Mesendoderm (in vitro differentiated cells): Measurements from ENCODE around the gene MITF.

ENCODE experiments used
- DNase-seq: peaks from one replicate; pipeline ENCODE4 v3.0.0; 2013
- H2AK5ac ChIP-seq: 2 replicates; pipeline ENCODE4 v1.6.1; 2013; ENCODE audit warnings: low read length, inconsistent platforms
- H2BK120ac ChIP-seq: 2 replicates; pipeline ENCODE4 v1.6.1; 2013; ENCODE audit warnings: low read depth, mild to moderate bottlenecking, low read length, moderate library complexity, mixed read lengths
- H2BK15ac ChIP-seq: replicated peaks from 2 replicates; pipeline ENCODE4 v1.6.1; 2013; ENCODE audit warnings: low read depth, mild to moderate bottlenecking, moderate library complexity
- H2BK5ac ChIP-seq: 2 replicates; pipeline ENCODE4 v1.6.1; 2013; ENCODE audit warnings: low read length, inconsistent platforms
- H3K18ac ChIP-seq: 2 replicates; pipeline ENCODE4 v1.6.1; 2013; ENCODE audit warnings: mild to moderate bottlenecking, low read length, mixed read lengths
- H3K23ac ChIP-seq: one replicate; pipeline ENCODE4 v1.6.1; 2013; ENCODE audit warnings: low read length
- H3K27ac ChIP-seq: 2 replicates; pipeline ENCODE4 v1.5.1; 2013; ENCODE audit warnings: low read depth, mild to moderate bottlenecking, inconsistent platforms, low read length, moderate library complexity
- H3K27me3 ChIP-seq: 2 replicates; pipeline ENCODE4 v1.6.1; 2013; ENCODE audit warnings: low read length, control low read depth, mild to moderate bottlenecking, inconsistent platforms; ENCODE audit not compliant: insufficient read depth, poor library complexity
- H3K36me3 ChIP-seq: 2 replicates; pipeline ENCODE4 v1.6.1; 2013; ENCODE audit warnings: low read length, inconsistent platforms; ENCODE audit not compliant: control insufficient read depth, insufficient read depth
- H3K4ac ChIP-seq: one replicate; pipeline ENCODE4 v1.6.1; 2013; ENCODE audit warnings: low read depth, mild to moderate bottlenecking, low read length, moderate library complexity
- H3K4me1 ChIP-seq: 2 replicates; pipeline ENCODE4 v1.6.1; 2013; ENCODE audit warnings: low read depth, low read length, inconsistent platforms; ENCODE audit not compliant: control insufficient read depth
- H3K4me2 ChIP-seq: 2 replicates; pipeline ENCODE4 v1.6.1; 2013; ENCODE audit warnings: low read length
- H3K4me3 ChIP-seq: 2 replicates; pipeline ENCODE4 v1.5.1; 2013; ENCODE audit warnings: mild to moderate bottlenecking, low read length
- H3K56ac ChIP-seq: one replicate; pipeline ENCODE4 v1.6.1; 2013; ENCODE audit warnings: low read length
- H3K79me1 ChIP-seq: 2 replicates; pipeline ENCODE4 v1.6.1; 2013; ENCODE audit warnings: low read length, inconsistent platforms
- H3K79me2 ChIP-seq: 2 replicates; pipeline ENCODE4 v1.6.1; 2013; ENCODE audit warnings: mild to moderate bottlenecking, low read length; ENCODE audit not compliant: control insufficient read depth, insufficient read depth
- H3K9ac ChIP-seq: 2 replicates; pipeline ENCODE4 v1.6.1; 2013; ENCODE audit warnings: low read length, inconsistent platforms
- H4K5ac ChIP-seq: one replicate; pipeline ENCODE4 v1.6.1; 2013; ENCODE audit warnings: low read length
- H4K8ac ChIP-seq: one replicate; pipeline ENCODE4 v1.6.1; 2013; ENCODE audit warnings: low read depth, mild to moderate bottlenecking, control low read depth, low read length, moderate library complexity
- WGBS: extraction: QIAGEN DNeasy Blood & Tissue Kit; methylation state at CpG from one replicate; pipeline ENCODE4 v1.1.7; 2013; ENCODE audit warnings: low lambda C conversion rate, missing lambda C conversion rate; ENCODE audit not compliant: insufficient coverage; ENCODE audit errors: extremely low coverage; 5-methylcytosine and 5-hydroxymethylcytosine counted together

Gene MITF

GRCh38 chr3:69976021-69976420 is 236.8 kb downstream of the MITF start:
- Histone ChIP-seq H3K27me3 (no peaks in the 10 kb centered on the region), H2BK15ac (no peak overlapping the region), H3K79me1 (no peaks in the 10 kb centered on the region), H3K18ac (no peak overlapping the region), H3K4ac (no peak overlapping the region), H2AK5ac (no peak overlapping the region), H3K4me2 (no peak overlapping the region), H4K8ac (no peak overlapping the region), H2BK120ac (no peak overlapping the region), H2BK5ac (no peak overlapping the region), H3K4me1 (no peaks in the 10 kb centered on the region), H3K36me3 (no peaks in the 10 kb centered on the region), H3K79me2 (no peaks in the 10 kb centered on the region), H3K9ac (no peak overlapping the region), H3K4me3 (no peak overlapping the region), H3K56ac (no peak overlapping the region), H4K5ac (no peak overlapping the region), H3K27ac (no peak overlapping the region), H3K23ac (no peak overlapping the region)
- no peak for DNase-seq
- no CpG with 5 or more reads among the region's 2 CpGs for WGBS

GRCh38 chr3:69983546-69984265 is 244.4 kb downstream of the MITF start:
- Histone ChIP-seq H4K8ac (no peak overlapping the region), H3K9ac (no peak overlapping the region), H3K36me3 (no peaks in the 10 kb centered on the region), H3K27me3 (no peaks in the 10 kb centered on the region), H4K5ac (no peak overlapping the region), H2BK15ac (no peak overlapping the region), H2AK5ac (no peak overlapping the region), H3K4me3 (no peak overlapping the region), H2BK5ac (no peak overlapping the region), H3K23ac (no peak overlapping the region), H3K4me2 (no peak overlapping the region), H3K4me1 (no peaks in the 10 kb centered on the region), H3K27ac (no peak overlapping the region), H3K18ac (no peak overlapping the region), H3K56ac (no peak overlapping the region), H2BK120ac (no peak overlapping the region), H3K79me1 (no peaks in the 10 kb centered on the region), H3K79me2 (no peaks in the 10 kb centered on the region), H3K4ac (no peak overlapping the region)
- WGBS, result no CpG with 5 or more reads among the region's 5 CpGs
- no peak for DNase-seq

- WGBS, result no CpG with 5 or more reads among the region's 4 CpGs
- Histone ChIP-seq H3K23ac (no peak overlapping the region), H3K18ac (no peak overlapping the region), H3K27ac (no peak overlapping the region), H3K4me3 (no peak overlapping the region), H2BK5ac (no peak overlapping the region), H3K4me2 (no peak overlapping the region), H3K27me3 (no peaks in the 10 kb centered on the region), H3K56ac (no peak overlapping the region), H4K5ac (no peak overlapping the region), H2AK5ac (no peak overlapping the region), H3K36me3 (no peaks in the 10 kb centered on the region), H3K4ac (no peak overlapping the region), H3K9ac (no peak overlapping the region), H3K4me1 (no peaks in the 10 kb centered on the region), H3K79me1 (no peaks in the 10 kb centered on the region), H2BK15ac (no peak overlapping the region), H2BK120ac (no peak overlapping the region), H3K79me2 (no peaks in the 10 kb centered on the region), H4K8ac (no peak overlapping the region)
- no peak for DNase-seq
Observed at GRCh38 chr3:69985266-69985665, 246.0 kb downstream of the MITF start.

GRCh38 chr3:69986419-69986818 is 247.2 kb downstream of the MITF start:
- Histone ChIP-seq H3K56ac (no peak overlapping the region), H3K27ac (no peak overlapping the region), H3K4ac (no peak overlapping the region), H4K8ac (no peak overlapping the region), H3K36me3 (no peaks in the 10 kb centered on the region), H2BK5ac (no peak overlapping the region), H3K27me3 (no peaks in the 10 kb centered on the region), H3K4me1 (no peaks in the 10 kb centered on the region), H3K79me1 (no peaks in the 10 kb centered on the region), H2AK5ac (no peak overlapping the region), H3K23ac (no peak overlapping the region), H3K18ac (no peak overlapping the region), H2BK120ac (no peak overlapping the region), H4K5ac (no peak overlapping the region), H2BK15ac (no peak overlapping the region), H3K4me3 (no peak overlapping the region), H3K79me2 (no peaks in the 10 kb centered on the region), H3K9ac (no peak overlapping the region), H3K4me2 (no peak overlapping the region)
- no peak for DNase-seq
- no CpG with 5 or more reads among the region's 6 CpGs for WGBS

GRCh38 chr3:69987833-69988232 is 248.6 kb downstream of the MITF start:
- no peak overlapping the region for H3K56ac ChIP-seq

GRCh38 chr3:69993757-69994156 is 254.5 kb downstream of the MITF start:
- no peaks in the 10 kb centered on the region for H3K79me2 ChIP-seq
- H3K4ac ChIP-seq, result no peak overlapping the region
- no peak overlapping the region for H4K8ac ChIP-seq
- H2BK5ac ChIP-seq, result no peak overlapping the region
- WGBS, result no CpG with 5 or more reads among the region's 4 CpGs
- no peak overlapping the region for H2AK5ac ChIP-seq
- no peak overlapping the region for H4K5ac ChIP-seq
- DNase-seq, result no peak
- H3K79me1 ChIP-seq, result no peaks in the 10 kb centered on the region
- H3K9ac ChIP-seq, result no peak overlapping the region
- H2BK120ac ChIP-seq, result no peak overlapping the region
- H3K4me2 ChIP-seq, result no peak overlapping the region
- no peak overlapping the region for H3K18ac ChIP-seq
- no peaks in the 10 kb centered on the region for H3K36me3 ChIP-seq
- no peak overlapping the region for H3K4me3 ChIP-seq
- H3K23ac ChIP-seq, result no peak overlapping the region
- H2BK15ac ChIP-seq, result no peak overlapping the region
- no peak overlapping the region for H3K27ac ChIP-seq
- no peak overlapping the region for H3K56ac ChIP-seq
- H3K4me1 ChIP-seq, result no peaks in the 10 kb centered on the region
- no peaks in the 10 kb centered on the region for H3K27me3 ChIP-seq

More at GRCh38 chr3:69987833-69988232, 248.6 kb downstream of the MITF start:
- H3K79me2 ChIP-seq, result no peaks in the 10 kb centered on the region
- no peak overlapping the region for H3K27ac ChIP-seq
- H4K8ac ChIP-seq, result no peak overlapping the region
- H4K5ac ChIP-seq, result no peak overlapping the region
- no peak overlapping the region for H2BK15ac ChIP-seq
- no peak overlapping the region for H2BK120ac ChIP-seq
- H3K18ac ChIP-seq, result no peak overlapping the region
- no peaks in the 10 kb centered on the region for H3K36me3 ChIP-seq
- DNase-seq, result no peak
- no peak overlapping the region for H3K9ac ChIP-seq
- H3K23ac ChIP-seq, result no peak overlapping the region
- no peaks in the 10 kb centered on the region for H3K4me1 ChIP-seq
- H2BK5ac ChIP-seq, result no peak overlapping the region
- H2AK5ac ChIP-seq, result no peak overlapping the region
- H3K4me2 ChIP-seq, result no peak overlapping the region
- no peak overlapping the region for H3K4me3 ChIP-seq
- H3K4ac ChIP-seq, result no peak overlapping the region
- WGBS, result no CpG with 5 or more reads among the region's 6 CpGs
- H3K27me3 ChIP-seq, result no peaks in the 10 kb centered on the region
- no peaks in the 10 kb centered on the region for H3K79me1 ChIP-seq
